GM19468 (cell line): ENCODE measurements around the gene SEMA3D.

Source experiments
- ATAC-seq: cut with Tn5 transposase; IDR thresholded peaks from one replicate; pipeline ENCODE4 v1.9.1; 2021; ENCODE audit warnings: mild to moderate bottlenecking, moderate library complexity, moderate number of reproducible peaks; ENCODE audit not compliant: unreplicated experiment; ENCODE audit errors: extremely low read depth

The SEMA3D gene

DNA sequence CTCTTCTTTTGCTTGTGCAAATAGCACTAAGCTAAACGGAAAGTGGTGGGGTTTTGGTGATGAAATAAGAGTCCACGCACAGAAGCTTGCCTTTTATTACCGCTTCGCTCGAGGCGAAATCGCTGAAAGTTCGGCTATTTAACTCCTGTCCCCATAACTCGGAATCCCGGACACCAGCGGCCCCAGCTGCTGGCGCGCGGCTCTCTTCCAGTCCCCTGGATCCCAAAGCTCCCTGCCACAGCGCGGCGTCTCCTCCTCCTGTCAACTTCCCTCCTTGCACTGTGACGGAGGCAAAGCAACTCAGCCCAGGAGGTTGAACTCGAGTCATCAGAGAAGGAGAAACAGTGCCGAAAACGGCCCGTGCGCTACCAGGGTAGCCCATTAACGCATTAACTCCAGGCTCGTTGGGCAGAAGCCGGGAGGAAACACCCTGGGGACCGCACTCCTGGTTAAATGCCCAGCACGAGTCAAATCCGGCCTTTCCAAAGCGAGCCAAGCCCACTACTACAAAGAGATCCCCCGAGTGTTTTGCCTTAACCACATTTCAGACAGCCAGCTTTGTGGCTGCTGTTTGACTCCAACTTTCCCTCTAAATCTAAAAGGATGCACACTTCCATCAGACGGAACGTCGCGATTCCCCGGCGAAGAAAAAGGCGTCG is 1.3 kb downstream of the SEMA3D start:
- ATAC-seq: no peak

DNA sequence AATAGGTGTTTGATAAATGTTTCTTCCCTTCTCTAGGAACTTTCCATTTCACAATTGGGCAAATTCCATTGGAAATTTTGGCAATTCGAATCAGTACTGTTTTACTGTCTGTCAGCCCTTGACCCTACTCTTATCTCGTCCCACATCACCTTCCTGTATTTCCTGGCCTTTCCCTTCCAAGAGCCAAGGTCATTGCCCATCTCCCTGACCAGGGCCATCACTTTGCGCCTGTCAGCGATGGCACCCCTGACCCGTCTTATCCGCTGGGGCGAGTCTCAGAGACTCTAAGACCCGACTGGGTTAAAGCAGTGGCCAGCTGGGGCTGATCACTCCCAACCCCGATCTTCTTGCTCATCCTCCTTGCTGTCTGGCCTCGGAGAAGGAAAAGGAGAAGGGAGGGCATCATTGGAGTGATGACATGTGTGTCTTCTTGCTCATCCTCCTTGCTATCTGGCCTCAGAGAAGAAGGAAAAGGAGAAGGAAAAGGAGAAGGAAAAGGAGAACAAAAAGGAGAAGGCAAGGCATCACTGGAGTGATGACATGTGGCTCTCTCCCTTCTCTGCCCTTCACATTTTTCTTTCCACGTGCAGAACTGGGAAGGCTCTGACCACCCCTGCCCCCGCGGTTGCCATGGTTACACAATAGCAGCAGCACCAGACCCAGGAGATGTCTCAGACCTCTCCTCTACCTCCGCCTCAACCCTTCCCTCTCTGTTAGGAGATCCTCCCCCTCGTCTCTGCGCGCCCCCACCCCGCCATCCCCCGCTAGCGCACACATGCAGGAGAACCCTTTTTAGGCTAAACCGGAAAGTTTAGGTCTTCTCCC is 2.0 kb downstream of the SEMA3D start:
- no peak for ATAC-seq

DNA sequence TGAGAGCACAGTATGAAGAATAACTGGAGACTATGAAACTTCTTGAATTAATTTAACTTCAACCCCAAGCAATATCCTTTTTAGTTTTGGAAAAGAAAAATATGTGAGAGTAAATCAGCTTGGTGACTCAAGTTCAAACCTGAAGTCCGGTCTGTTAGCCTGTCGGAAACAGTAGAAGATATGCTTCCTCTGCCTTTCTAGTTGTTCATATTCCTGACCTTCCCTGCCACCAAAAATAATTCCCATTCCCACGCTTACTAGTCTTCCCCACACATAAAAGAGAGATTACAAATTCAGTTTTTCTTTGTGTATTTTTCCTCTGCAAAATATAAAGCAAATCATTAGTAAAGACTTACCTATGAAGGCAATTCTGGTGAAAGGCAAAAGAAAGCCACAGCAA is 3.6 kb downstream of the SEMA3D start:
- no peak for ATAC-seq

GRCh38 chr7:85178531-85179298 is 8.1 kb downstream of the SEMA3D start:
- ATAC-seq: no peak

DNA sequence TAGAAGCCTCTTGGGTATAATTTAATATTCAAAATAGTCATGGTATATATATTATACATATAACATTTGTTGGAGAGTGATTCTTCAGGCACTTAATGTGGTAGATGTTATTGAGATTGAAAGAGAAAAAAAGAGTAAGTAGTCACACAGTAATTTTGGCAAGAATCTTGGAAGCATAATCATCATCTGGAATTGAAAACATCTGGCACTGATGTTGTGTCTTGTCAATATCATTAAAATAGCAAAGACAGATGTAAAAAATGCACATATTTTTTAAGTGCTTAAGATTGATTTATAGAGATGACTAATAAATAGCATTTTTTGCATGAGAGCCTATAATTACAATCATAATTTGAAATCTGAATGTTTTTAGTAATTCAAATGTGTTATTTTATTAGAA is 9.5 kb downstream of the SEMA3D start:
- no peak for ATAC-seq

DNA sequence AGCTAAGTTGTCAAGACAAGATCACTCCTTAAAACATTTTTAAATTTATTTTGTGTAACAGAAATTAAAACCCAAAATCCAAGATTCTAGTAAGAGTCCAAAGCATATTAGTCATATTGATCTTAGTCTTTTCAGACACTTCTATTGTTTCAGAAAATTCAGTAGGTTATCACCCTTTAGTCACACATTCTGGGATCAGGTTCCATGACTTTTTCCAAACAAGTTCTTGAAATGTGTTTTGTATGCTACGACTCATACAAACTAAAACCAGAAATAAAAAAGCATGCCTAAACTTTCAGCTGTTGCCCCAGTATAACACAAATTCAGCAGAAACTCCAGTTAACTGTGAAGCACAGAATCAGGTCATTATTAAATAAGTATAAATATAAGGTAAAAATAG is 10.7 kb downstream of the SEMA3D start:
- ATAC-seq: no peak

- no peak for ATAC-seq
Observed at GRCh38 chr7:85175217-85175616, 11.6 kb downstream of the SEMA3D start.

- ATAC-seq: no peak
Observed at GRCh38 chr7:85172530-85172941, 14.3 kb downstream of the SEMA3D start.

GRCh38 chr7:85167636-85168035 is 19.2 kb downstream of the SEMA3D start:
- ATAC-seq: no peak

GRCh38 chr7:85165263-85165662 is 21.6 kb downstream of the SEMA3D start:
- no peak for ATAC-seq

GRCh38 chr7:85164376-85164775 is 22.5 kb downstream of the SEMA3D start:
- ATAC-seq: no peak

DNA sequence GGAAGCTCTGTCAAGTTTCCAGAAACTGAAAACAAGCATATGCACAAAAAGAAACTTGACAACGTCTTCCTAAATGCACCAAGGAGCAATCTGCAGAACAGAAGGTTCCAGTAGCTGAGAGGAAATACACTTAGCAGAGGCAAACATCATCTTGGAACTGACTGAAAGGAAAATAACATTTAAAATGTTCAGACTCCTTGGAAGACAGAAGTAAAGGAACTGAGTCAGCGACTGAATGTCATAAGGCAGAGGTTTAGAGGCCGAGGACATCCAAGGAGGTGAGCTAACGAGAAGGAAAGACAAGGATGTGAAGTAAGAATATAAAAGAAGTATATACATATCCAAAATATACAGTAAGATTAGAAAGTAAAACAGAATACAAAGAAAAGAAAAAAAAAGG is 24.1 kb downstream of the SEMA3D start:
- ATAC-seq: no peak

DNA sequence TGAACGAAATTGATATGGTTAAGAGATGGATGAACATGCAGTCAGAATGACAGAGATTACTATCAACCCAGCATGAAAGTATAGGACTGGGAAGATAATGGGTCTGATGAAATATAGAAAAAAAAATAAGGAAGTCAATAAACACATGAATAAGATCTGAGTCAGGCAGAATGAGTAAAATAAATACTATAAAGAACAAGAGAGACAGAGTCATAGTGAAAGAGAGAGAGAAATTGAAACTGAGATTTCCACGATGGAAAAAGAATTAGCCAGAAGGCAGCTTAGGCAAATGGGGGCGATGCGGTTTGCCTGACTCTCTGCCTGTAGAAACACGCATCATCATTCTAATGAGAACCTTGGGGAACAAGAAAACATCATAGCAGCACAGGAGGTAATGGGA is 26.6 kb downstream of the SEMA3D start:
- peak; percentile 66 for ATAC-seq

DNA sequence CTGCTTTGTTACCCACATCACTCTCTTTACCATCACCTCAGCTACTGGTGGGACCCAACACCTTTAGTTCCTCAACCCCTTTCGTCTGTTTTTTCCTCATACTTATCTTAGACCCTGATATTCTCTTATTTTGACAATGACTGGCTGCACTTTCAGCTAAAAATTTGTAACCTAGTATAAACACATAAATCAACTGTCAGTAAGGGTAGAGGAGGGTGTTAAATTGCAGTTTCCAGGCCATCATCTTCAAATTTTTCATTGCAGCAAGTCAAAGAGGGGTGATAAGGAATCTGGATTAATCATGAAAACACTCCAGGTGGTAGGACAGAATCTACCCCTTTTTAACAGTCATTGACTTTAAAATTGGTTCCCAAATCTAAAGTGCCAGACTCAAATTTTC is 27.9 kb downstream of the SEMA3D start:
- no peak for ATAC-seq

DNA sequence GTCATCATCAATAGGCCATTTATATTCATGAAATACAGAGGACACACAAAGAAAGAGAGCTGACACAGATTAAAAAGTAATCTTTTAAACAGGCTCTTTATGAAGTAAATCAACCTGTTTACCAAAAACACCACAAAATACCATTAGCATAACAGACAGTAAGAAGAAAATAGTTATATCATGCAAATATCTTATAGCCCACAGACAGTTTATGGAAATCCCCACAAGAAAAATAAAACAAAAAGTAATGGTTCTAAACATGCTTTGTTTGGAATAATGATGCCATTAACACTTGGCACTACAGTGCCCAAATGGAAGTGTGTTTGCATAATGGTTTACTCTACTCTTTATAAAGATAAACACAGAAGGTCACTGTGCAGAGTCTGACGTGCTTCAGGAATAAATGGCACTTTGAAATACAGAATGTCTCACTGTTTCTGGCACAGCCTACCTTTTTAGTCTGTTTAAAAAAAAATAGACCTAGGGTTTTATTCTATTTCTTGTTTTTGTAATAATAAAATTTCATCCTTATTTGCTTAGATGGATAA is 30.1 kb downstream of the SEMA3D start:
- no peak for ATAC-seq

DNA sequence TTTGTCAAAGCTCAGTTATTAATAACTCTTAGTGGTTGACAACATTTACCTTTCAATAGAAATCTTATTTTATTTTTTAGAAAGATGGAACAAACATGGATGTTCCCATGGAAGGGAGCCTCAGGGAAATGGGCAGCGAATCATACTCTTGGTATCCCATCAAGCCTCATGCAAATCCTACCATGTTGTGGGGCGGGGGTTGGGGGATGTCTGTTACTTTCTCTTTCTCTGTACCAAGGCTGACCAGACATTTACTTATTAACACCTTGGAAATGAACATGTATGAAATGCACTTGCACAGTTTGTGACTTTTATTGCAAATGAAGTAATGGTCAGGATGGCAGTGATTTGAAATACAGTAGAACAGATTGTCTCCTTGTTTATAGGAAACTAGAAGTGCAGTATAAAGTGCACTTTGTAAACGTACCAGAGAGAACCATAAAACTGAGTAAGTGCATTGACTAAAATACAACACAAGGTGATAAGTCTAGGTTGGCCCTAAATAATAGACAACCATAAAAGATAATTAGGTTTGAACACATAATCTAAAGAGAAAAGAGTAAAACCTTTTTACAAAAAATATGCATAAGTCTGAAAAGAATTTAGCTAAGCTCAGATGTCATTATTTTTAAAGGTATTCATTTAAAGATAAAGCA is 32.4 kb downstream of the SEMA3D start:
- ATAC-seq: no peak

DNA sequence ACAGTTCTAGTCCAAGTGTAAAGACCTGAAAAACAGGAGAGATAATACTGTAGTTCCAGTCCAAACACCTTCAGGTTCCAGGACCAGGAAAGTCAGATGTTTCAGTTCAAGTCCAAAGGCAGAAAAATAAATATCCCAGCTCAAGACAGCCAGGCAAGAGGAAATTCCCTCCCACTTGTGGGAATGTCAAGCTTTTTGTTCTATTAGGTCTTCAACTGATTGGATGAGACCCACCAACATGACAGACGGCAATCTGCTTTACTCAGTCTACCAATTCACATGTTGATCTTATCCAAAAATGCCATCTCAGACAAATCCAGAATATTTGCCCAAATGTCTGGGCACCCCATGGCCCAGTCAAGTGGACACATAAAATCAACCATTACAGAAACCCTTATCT is 33.1 kb downstream of the SEMA3D start:
- ATAC-seq: no peak

GRCh38 chr7:85150624-85151023 is 36.2 kb downstream of the SEMA3D start:
- ATAC-seq: no peak

DNA sequence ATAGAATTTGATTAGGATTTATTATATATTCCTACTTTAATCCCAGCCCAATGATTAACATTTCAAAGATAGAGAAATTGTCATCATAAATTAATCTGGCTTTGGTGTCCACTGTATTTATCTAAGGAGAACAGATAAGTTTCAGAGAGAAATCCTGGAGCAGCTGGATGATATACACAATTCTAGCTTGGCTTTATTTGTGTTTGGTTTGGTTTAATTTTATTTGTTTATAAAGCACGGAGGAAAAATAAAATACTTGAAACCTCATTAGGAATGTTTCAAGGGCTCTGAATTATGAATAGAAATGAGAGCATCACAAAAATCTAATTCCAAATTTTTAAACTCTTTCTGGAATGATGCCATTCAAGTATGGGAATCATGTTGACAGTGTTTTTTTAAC is 42.1 kb downstream of the SEMA3D start:
- ATAC-seq: no peak

DNA sequence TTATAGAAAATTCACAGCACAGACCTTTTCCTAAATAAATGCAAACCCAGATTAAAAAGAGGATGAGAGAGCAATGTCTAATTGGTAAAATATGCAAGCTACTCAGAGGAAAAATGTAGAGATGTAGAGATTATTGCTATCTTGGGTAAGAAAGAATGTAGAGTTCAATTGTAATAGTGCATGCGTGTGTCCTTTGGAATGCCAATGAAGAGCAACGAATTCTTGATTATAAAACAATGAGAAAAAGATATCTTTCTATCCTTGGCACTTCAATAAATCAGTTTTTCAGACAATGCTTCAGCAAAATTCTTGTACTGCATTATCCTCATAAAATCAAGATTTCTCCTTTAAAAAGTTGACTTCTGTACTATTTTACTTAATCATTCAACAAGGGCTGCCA is 50.9 kb downstream of the SEMA3D start:
- no peak for ATAC-seq
